Right lobe of liver (tissue), 6 donors: ENCODE results near the gene ZNF490. TPM values are rescaled to one million over a fixed set of nuclear protein-coding genes. Genes with fewer than 3 reads are reported as not detected.
A peak's percentile ranks its signal among the peaks of the same experiment; 100 is the strongest.

ENCODE experiments used
- ATAC-seq, 4 donors: fragments of 200-7000 bp; cut with Tn5 transposase; one replicate each; pipeline ENCODE4 v1.9.1; 2020; ENCODE audit warnings: mild to moderate bottlenecking in 4 of 4, moderate library complexity in 4 of 4
- DNase-seq, 3 donors: peaks; one replicate each; pipeline ENCODE4 v3.0.0-alpha.2; 2020
- H3K27ac ChIP-seq, 3 donors: fragments of 200-600 bp; one replicate each; pipeline ENCODE4 v1.8.0; 2022
- H3K27me3 ChIP-seq, 2 donors: fragments of 200-600 bp; one replicate each; pipeline ENCODE4 v1.8.0; 2022
- H3K36me3 ChIP-seq, 4 donors: fragments of 200-600 bp; sonication (generic) in 1 of 4; one replicate each; pipeline versions ENCODE4 v1.5.1 to v1.8.0; 2017 to 2022; ENCODE audit warnings: control low read depth in 1 of 4
- H3K4me1 ChIP-seq, 4 donors: fragments of 200-600 bp; sonication (generic) in 1 of 4; one replicate each; pipeline versions ENCODE4 v1.5.1 to v1.8.0; 2017 to 2022; ENCODE audit warnings: control low read depth in 1 of 4
- H3K4me3 ChIP-seq, 3 donors: fragments of 200-600 bp; one replicate each; pipeline ENCODE4 v1.8.0; 2022
- H3K9me3 ChIP-seq, 4 donors: fragments of 200-600 bp; sonication (generic) in 1 of 4; one replicate each; pipeline versions ENCODE4 v1.5.1 to v1.8.0; 2017 to 2022; ENCODE audit warnings: control low read depth in 1 of 4
- CTCF ChIP-seq, 4 donors: fragments of 200-600 bp in 3 of 4; fragments of 450-650 bp in 1 of 4; IDR thresholded peaks; one replicate each; pipeline versions ENCODE4 v1.5.1 to v1.8.0; 2016 to 2022; ENCODE audit warnings: antibody characterized with exemption in 4 of 4, mild to moderate bottlenecking in 2 of 4
- POLR2A ChIP-seq: fragments of 450-650 bp; IDR thresholded peaks from one replicate; pipeline ENCODE4 v1.6.1; 2017; ENCODE audit warnings: antibody characterized with exemption, mild to moderate bottlenecking
- WGBS: methylation state at CpG from one replicate; pipeline ENCODE4 v1.1.6; 2018; ENCODE audit warnings: low coverage, low lambda C conversion rate; ENCODE audit not compliant: insufficient coverage; ENCODE audit errors: missing lambda C conversion rate; 5-methylcytosine and 5-hydroxymethylcytosine counted together
- intact Hi-C, 2 donors: fragments of 100-400 bp; cut with DNase I; formaldehyde crosslinking; loops; one replicate each; pipeline versions ENCODE4 v1.11.2 to v1.14.1; 2022
- total RNA-seq, 6 experiments: library from RNA; depleted of rRNA in 2 of 6; stranded (reverse); fragments of >200 nt in 2 of 6; fragmentation: NEBNext Ultra II Directional in 3 of 6; extraction: Animal tissue kit (Norgen Biotek cat#: 25700) in 3 of 6; gene quantifications; one replicate each; pipeline versions ENCODE4 v1.1.0 to v1.2.4, GENCODE V29; 2016 to 2023
- donor health status: DM: no; HTN: yes; CAD: no.
- donor health status: DM: no; HTN: no; CAD: no.
- donor health status: DM: no; HTN: no; CAD: no.
- donor health status: DM: no; HTN: yes; CAD: no.
- donor health status: DM: no; HTN: yes; CAD: no.

The ZNF490 gene
- total RNA-seq, 6 experiments from 2014 or later, result 3.6 to 7.0 (median 4.3) TPM

- Histone ChIP-seq H3K36me3 (no peaks in the 10 kb centered on the region), H3K27ac (no peak overlapping the region), H3K4me3 (peak overlapping the region in 1 of 3 donors; percentile 20), H3K9me3 (no peaks in the 10 kb centered on the region), H3K4me1 (peaks cover 0 to 6% (median 0%) of the 10 kb centered on the region in 4 donors), H3K27me3 (no peaks in the 10 kb centered on the region)
- TF ChIP-seq POLR2A (no peak), CTCF (IDR thresholded peaks at IDR 0.05) (peak; percentile 51 to 77 (median 75))
- intact Hi-C loops, result no loop called here
- ATAC-seq (peak; percentile 91 to 98 (median 96)), DNase-seq (peak; percentile 76 to 87 (median 84))
- 12% methylated on average over 14 of the region's 39 CpGs for WGBS
Measured at GRCh38 chr19:12639901-12640613, 29.4 kb upstream of the ZNF490 start.

GRCh38 chr19:12638611-12639182 lies 28.1 kb upstream of the ZNF490 start:
- intact Hi-C loops, result no loop called here
- peak in 1 of 3 donors; percentile 44 for DNase-seq

GRCh38 chr19:12636631-12637030 lies 26.0 kb upstream of the ZNF490 start:
- WGBS, result 92% methylated on average over 13 of the region's 13 CpGs

More at GRCh38 chr19:12638611-12639182, 28.1 kb upstream of the ZNF490 start:
- Histone ChIP-seq H3K27me3 (no peaks in the 10 kb centered on the region), H3K9me3 (no peaks in the 10 kb centered on the region), H3K27ac (no peak overlapping the region), H3K36me3 (no peaks in the 10 kb centered on the region), H3K4me3 (no peak overlapping the region), H3K4me1 (peaks cover 0 to 6% (median 0%) of the 10 kb centered on the region in 4 donors)
- TF ChIP-seq CTCF (IDR thresholded peaks at IDR 0.05) (no peak), POLR2A (no peak)
- ATAC-seq, result no peak
- WGBS, result 90% methylated on average over 11 of the region's 22 CpGs

GRCh38 chr19:12629215-12629614 lies 18.6 kb upstream of the ZNF490 start:
- no peak for TF ChIP-seq POLR2A
- no peak for TF ChIP-seq CTCF (IDR thresholded peaks at IDR 0.05)
- peaks cover 0 to 53% (median 46%) of the 10 kb centered on the region in 4 donors for H3K36me3 ChIP-seq
- intact Hi-C loops, result no loop called here
- WGBS, result 94% methylated on average over 5 of the region's 7 CpGs
- H3K27me3 ChIP-seq, result no peaks in the 10 kb centered on the region
- ATAC-seq, result no peak
- no peaks in the 10 kb centered on the region for H3K4me1 ChIP-seq
- no peak overlapping the region for H3K4me3 ChIP-seq
- H3K27ac ChIP-seq, result no peak overlapping the region
- H3K9me3 ChIP-seq, result peaks cover 5 to 24% (median 13%) of the 10 kb centered on the region in 4 donors
- no peak for DNase-seq

More at GRCh38 chr19:12636631-12637030, 26.0 kb upstream of the ZNF490 start:
- ATAC-seq (no peak), DNase-seq (peak in 1 of 3 donors; percentile 39)
- TF ChIP-seq POLR2A, result no peak
- no peak for TF ChIP-seq CTCF (IDR thresholded peaks at IDR 0.05)
- H3K4me1 ChIP-seq, result peaks cover 0 to 6% (median 0%) of the 10 kb centered on the region in 4 donors
- H3K27ac ChIP-seq, result no peak overlapping the region
- no peaks in the 10 kb centered on the region for H3K27me3 ChIP-seq
- no peaks in the 10 kb centered on the region for H3K9me3 ChIP-seq
- H3K4me3 ChIP-seq, result no peak overlapping the region
- intact Hi-C loops, result no loop called here
- no peaks in the 10 kb centered on the region for H3K36me3 ChIP-seq
